Measurements from ENCODE around the gene EPB41L5. TPM values are rescaled to one million over a fixed set of nuclear protein-coding genes. Genes with fewer than 3 reads are reported as not detected.
A peak's percentile ranks its signal among the peaks of the same experiment; 100 is the strongest.

Gene EPB41L5
- total and polyA plus RNA-seq, 2 experiments from 2014 or later: 31.1 to 41.7 TPM

GRCh38 chr2:120180066-120180465, 167.2 kb downstream of the EPB41L5 start:
- Histone ChIP-seq H4K20me1 (ENCODE audit: insufficient read depth, poor library complexity, severe bottlenecking) (no peaks in the 10 kb centered on the region), H3K27ac (no peak overlapping the region), H3K4me2 (no peak overlapping the region), H3K9me3 (ENCODE audit: low read depth) (no peaks in the 10 kb centered on the region), H3K4me1 (ENCODE audit: insufficient read depth) (no peaks in the 10 kb centered on the region), H3K9me2 (replicated peaks; ENCODE audit: insufficient read depth) (no peaks in the 10 kb centered on the region), H3K4me3 (no peak overlapping the region), H3K79me2 (no peaks in the 10 kb centered on the region), H3K27me3 (no peaks in the 10 kb centered on the region), H3K36me3 (replicated peaks; ENCODE audit: insufficient read depth, low read depth) (no peaks in the 10 kb centered on the region), H2AFZ (no peak overlapping the region)
- WGBS (ENCODE audit: low lambda C conversion rate, missing lambda C conversion rate): 77% methylated on average over 3 of the region's 3 CpGs
- no peak for DNase-seq (ENCODE audit: low spot score)
- TF ChIP-seq EZH2phosphoT487 (IDR thresholded peaks at IDR 0.05; ENCODE audit: low read depth, severe bottlenecking, unreplicated experiment) (no peak), EZH2 (IDR thresholded peaks at IDR 0.05; ENCODE audit: borderline replicate concordance) (no peak)
- TF ChIP-seq, protein P1, sequence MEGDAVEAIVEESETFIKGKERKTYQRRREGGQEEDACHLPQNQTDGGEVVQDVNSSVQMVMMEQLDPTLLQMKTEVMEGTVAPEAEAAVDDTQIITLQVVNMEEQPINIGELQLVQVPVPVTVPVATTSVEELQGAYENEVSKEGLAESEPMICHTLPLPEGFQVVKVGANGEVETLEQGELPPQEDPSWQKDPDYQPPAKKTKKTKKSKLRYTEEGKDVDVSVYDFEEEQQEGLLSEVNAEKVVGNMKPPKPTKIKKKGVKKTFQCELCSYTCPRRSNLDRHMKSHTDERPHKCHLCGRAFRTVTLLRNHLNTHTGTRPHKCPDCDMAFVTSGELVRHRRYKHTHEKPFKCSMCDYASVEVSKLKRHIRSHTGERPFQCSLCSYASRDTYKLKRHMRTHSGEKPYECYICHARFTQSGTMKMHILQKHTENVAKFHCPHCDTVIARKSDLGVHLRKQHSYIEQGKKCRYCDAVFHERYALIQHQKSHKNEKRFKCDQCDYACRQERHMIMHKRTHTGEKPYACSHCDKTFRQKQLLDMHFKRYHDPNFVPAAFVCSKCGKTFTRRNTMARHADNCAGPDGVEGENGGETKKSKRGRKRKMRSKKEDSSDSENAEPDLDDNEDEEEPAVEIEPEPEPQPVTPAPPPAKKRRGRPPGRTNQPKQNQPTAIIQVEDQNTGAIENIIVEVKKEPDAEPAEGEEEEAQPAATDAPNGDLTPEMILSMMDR (IDR thresholded peaks at IDR 0.05; ENCODE audit: poor library complexity): no peak

DNA sequence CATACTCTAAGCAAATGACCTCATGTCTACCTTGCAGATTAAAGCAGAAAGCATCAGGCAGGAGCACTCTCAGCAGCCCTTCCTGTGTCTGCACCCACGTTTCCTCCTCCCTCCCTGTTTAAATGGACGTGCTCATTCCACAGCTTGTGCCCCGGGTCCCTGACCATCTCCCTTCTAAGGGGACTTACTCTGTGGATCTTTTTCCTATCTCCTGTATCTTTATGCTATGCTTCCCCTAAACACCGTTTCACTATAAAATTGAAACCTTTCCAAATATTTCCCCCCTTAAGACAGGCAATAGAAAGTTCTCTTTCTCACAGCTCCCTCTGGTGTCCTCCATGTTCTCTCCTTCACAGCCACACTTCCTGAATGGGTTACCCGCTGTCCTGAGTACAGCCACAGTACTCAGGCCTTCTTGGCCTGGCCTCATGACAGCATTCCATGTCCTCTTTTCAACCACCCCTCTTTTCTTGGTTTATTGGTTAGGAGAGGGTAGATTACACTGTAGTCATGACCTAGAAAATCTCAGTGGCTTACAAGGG, 169.2 kb downstream of the EPB41L5 start:
- H3K4me1 ChIP-seq (ENCODE audit: insufficient read depth): no peaks in the 10 kb centered on the region
- no peak overlapping the region for H3K27ac ChIP-seq
- no peaks in the 10 kb centered on the region for H3K79me2 ChIP-seq
- no peaks in the 10 kb centered on the region for H4K20me1 ChIP-seq (ENCODE audit: insufficient read depth, poor library complexity, severe bottlenecking)
- H3K4me3 ChIP-seq: no peak overlapping the region
- DNase-seq (ENCODE audit: low spot score): no peak
- H3K9me2 ChIP-seq (replicated peaks; ENCODE audit: insufficient read depth): no peaks in the 10 kb centered on the region
- 80% methylated on average over 5 of the region's 5 CpGs for WGBS (ENCODE audit: low lambda C conversion rate, missing lambda C conversion rate)
- no peaks in the 10 kb centered on the region for H3K36me3 ChIP-seq (replicated peaks; ENCODE audit: insufficient read depth, low read depth)
- H3K4me2 ChIP-seq: no peak overlapping the region
- no peak overlapping the region for H2AFZ ChIP-seq
- no peak for TF ChIP-seq EZH2 (IDR thresholded peaks at IDR 0.05; ENCODE audit: borderline replicate concordance)
- TF ChIP-seq, protein P1 (IDR thresholded peaks at IDR 0.05; ENCODE audit: poor library complexity): no peak
- H3K9me3 ChIP-seq (ENCODE audit: low read depth): no peaks in the 10 kb centered on the region
- no peaks in the 10 kb centered on the region for H3K27me3 ChIP-seq

- Histone ChIP-seq H3K27me3 (no peaks in the 10 kb centered on the region), H3K9me3 (ENCODE audit: low read depth) (no peaks in the 10 kb centered on the region), H3K36me3 (replicated peaks; ENCODE audit: insufficient read depth, low read depth) (no peaks in the 10 kb centered on the region), H2AFZ (no peak overlapping the region), H3K4me2 (no peak overlapping the region), H3K9me2 (replicated peaks; ENCODE audit: insufficient read depth) (no peaks in the 10 kb centered on the region), H4K20me1 (ENCODE audit: insufficient read depth, poor library complexity, severe bottlenecking) (no peaks in the 10 kb centered on the region), H3K4me3 (no peak overlapping the region), H3K4me1 (ENCODE audit: insufficient read depth) (no peaks in the 10 kb centered on the region), H3K27ac (peak overlapping the region; percentile 57), H3K79me2 (no peaks in the 10 kb centered on the region)
- 67% methylated on average over 1 of the region's 1 CpG for WGBS (ENCODE audit: low lambda C conversion rate, missing lambda C conversion rate)
- no peak for DNase-seq (ENCODE audit: low spot score)
- TF ChIP-seq, protein P1 (IDR thresholded peaks at IDR 0.05; ENCODE audit: poor library complexity): no peak
- no peak for TF ChIP-seq EZH2phosphoT487 (IDR thresholded peaks at IDR 0.05; ENCODE audit: low read depth, severe bottlenecking, unreplicated experiment)
- no peak for TF ChIP-seq EZH2 (IDR thresholded peaks at IDR 0.05; ENCODE audit: borderline replicate concordance)
These were observed 176.3 kb downstream of the EPB41L5 start for GRCh38 chr2:120189189-120189588.

- H3K79me2 ChIP-seq: no peaks in the 10 kb centered on the region
- 80% methylated on average over 1 of the region's 1 CpG for WGBS (ENCODE audit: low lambda C conversion rate, missing lambda C conversion rate)
- H3K4me3 ChIP-seq: no peak overlapping the region
- H3K4me1 ChIP-seq (ENCODE audit: insufficient read depth): no peaks in the 10 kb centered on the region
- H2AFZ ChIP-seq: no peak overlapping the region
- no peaks in the 10 kb centered on the region for H4K20me1 ChIP-seq (ENCODE audit: insufficient read depth, poor library complexity, severe bottlenecking)
- no peak overlapping the region for H3K4me2 ChIP-seq
- no peaks in the 10 kb centered on the region for H3K9me3 ChIP-seq (ENCODE audit: low read depth)
- TF ChIP-seq EZH2 (IDR thresholded peaks at IDR 0.05; ENCODE audit: borderline replicate concordance) (no peak), EZH2phosphoT487 (IDR thresholded peaks at IDR 0.05; ENCODE audit: low read depth, severe bottlenecking, unreplicated experiment) (no peak)
- TF ChIP-seq, protein P1 (IDR thresholded peaks at IDR 0.05; ENCODE audit: poor library complexity): no peak
- no peaks in the 10 kb centered on the region for H3K9me2 ChIP-seq (replicated peaks; ENCODE audit: insufficient read depth)
- no peaks in the 10 kb centered on the region for H3K27me3 ChIP-seq
- no peak for DNase-seq (ENCODE audit: low spot score)
- H3K36me3 ChIP-seq (replicated peaks; ENCODE audit: insufficient read depth, low read depth): no peaks in the 10 kb centered on the region
- H3K27ac ChIP-seq: no peak overlapping the region
These were observed 179.4 kb downstream of the EPB41L5 start for GRCh38 chr2:120192280-120192679.

Measured in hepatocyte (in vitro differentiated cells).